DND-41 (cell line): ENCODE data around the gene ABCB8.

ENCODE experiments used
- ATAC-seq: fragments of 200-7000 bp; cut with Tn5 transposase; 3 replicates; pipeline ENCODE4 v1.9.1; 2021; ENCODE audit warnings: low read depth; ENCODE audit not compliant: insufficient read depth
- DNase-seq: peaks from one replicate; pipeline ENCODE4 v3.0.0-alpha.2; 2020
- H2AFZ ChIP-seq: 2 replicates; pipeline ENCODE4 v1.6.0; 2012; ENCODE audit warnings: low read depth, low read length
- H3K27ac ChIP-seq: 2 replicates; pipeline ENCODE4 v1.5.1; 2012; ENCODE audit warnings: low read length, inconsistent platforms
- H3K27me3 ChIP-seq: fragments of 200-600 bp; sonication (generic); 2 replicates; pipeline ENCODE4 v1.6.0; 2012; ENCODE audit warnings: low read length, mild to moderate bottlenecking, inconsistent platforms; ENCODE audit not compliant: insufficient read depth, poor library complexity
- H3K36me3 ChIP-seq: 2 replicates; pipeline ENCODE4 v1.5.1; 2012; ENCODE audit warnings: low read length, inconsistent platforms; ENCODE audit not compliant: insufficient read depth
- H3K4me1 ChIP-seq: 2 replicates; pipeline ENCODE4 v1.5.1; 2012; ENCODE audit warnings: mild to moderate bottlenecking, low read length; ENCODE audit not compliant: insufficient read depth
- H3K4me2 ChIP-seq: 2 replicates; pipeline ENCODE4 v1.6.0; 2012; ENCODE audit warnings: mild to moderate bottlenecking, moderate library complexity, low read length, inconsistent platforms; ENCODE audit not compliant: insufficient read depth
- H3K4me3 ChIP-seq, 2 experiments: fragments of 200-600 bp in 1 of 2; shearing (Covaris generic) in 1 of 2; 2 replicates each; pipeline ENCODE4 v1.5.1; 2012 to 2016; ENCODE audit warnings: inconsistent platforms in 2 of 2, low read length in 2 of 2, mild to moderate bottlenecking in 2 of 2, low read depth in 1 of 2, moderate library complexity in 1 of 2
- H3K79me2 ChIP-seq: 2 replicates; pipeline ENCODE4 v1.6.0; 2012; ENCODE audit warnings: low read length, inconsistent platforms; ENCODE audit not compliant: insufficient read depth
- H3K9ac ChIP-seq: 2 replicates; pipeline ENCODE4 v1.6.0; 2012; ENCODE audit warnings: low read depth, mild to moderate bottlenecking, inconsistent platforms, low read length, moderate library complexity
- H3K9me3 ChIP-seq: 2 replicates; pipeline ENCODE4 v1.5.1; 2012; ENCODE audit warnings: low read length, moderate library complexity, mild to moderate bottlenecking, inconsistent platforms; ENCODE audit not compliant: insufficient read depth, severe bottlenecking
- H4K20me1 ChIP-seq: 2 replicates; pipeline ENCODE4 v1.6.0; 2012; ENCODE audit warnings: low read length; ENCODE audit not compliant: insufficient read depth
- EZH2 ChIP-seq: IDR thresholded peaks from 3 replicates; pipeline ENCODE4 v1.6.1; 2012; ENCODE audit warnings: borderline replicate concordance, low read depth, mild to moderate bottlenecking, moderate library complexity, low read length, inconsistent platforms; ENCODE audit not compliant: severe bottlenecking
- TF ChIP-seq, protein P1 (sequence below): IDR thresholded peaks from 2 replicates; pipeline ENCODE4 v1.5.1; 2012; ENCODE audit warnings: borderline replicate concordance, low read length, moderate library complexity, mild to moderate bottlenecking; ENCODE audit not compliant: poor library complexity, severe bottlenecking; ENCODE audit errors: extremely low read depth

Gene ABCB8

DNA sequence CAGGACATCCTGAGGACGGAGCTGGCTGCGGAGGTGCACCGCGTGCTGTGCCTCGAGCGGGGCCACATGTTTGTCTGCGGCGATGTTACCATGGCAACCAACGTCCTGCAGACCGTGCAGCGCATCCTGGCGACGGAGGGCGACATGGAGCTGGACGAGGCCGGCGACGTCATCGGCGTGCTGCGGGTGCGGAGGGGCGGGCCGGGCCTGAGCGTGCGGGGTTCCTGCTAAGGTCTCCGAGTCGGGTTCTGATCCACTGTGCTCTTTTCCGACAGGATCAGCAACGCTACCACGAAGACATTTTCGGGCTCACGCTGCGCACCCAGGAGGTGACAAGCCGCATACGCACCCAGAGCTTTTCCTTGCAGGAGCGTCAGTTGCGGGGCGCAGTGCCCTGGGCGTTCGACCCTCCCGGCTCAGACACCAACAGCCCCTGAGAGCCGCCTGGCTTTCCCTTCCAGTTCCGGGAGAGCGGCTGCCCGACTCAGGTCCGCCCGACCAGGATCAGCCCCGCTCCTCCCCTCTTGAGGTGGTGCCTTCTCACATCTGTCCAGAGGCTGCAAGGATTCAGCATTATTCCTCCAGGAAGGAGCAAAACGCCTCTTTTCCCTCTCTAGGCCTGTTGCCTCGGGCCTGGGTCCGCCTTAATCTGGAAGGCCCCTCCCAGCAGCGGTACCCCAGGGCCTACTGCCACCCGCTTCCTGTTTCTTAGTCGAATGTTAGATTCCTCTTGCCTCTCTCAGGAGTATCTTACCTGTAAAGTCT is 14.3 kb upstream of the ABCB8 start:
- Histone ChIP-seq H3K79me2 (no peaks in the 10 kb centered on the region), H2AFZ (no peak overlapping the region), H3K4me3 (no peak overlapping the region), H3K27me3 (no peaks in the 10 kb centered on the region), H3K9ac (no peak overlapping the region), H4K20me1 (no peaks in the 10 kb centered on the region), H3K4me1 (peaks cover 24% of the 10 kb centered on the region), H3K4me2 (no peak overlapping the region), H3K9me3 (no peaks in the 10 kb centered on the region), H3K36me3 (no peaks in the 10 kb centered on the region), H3K27ac (no peak overlapping the region)
- TF ChIP-seq, protein P1, sequence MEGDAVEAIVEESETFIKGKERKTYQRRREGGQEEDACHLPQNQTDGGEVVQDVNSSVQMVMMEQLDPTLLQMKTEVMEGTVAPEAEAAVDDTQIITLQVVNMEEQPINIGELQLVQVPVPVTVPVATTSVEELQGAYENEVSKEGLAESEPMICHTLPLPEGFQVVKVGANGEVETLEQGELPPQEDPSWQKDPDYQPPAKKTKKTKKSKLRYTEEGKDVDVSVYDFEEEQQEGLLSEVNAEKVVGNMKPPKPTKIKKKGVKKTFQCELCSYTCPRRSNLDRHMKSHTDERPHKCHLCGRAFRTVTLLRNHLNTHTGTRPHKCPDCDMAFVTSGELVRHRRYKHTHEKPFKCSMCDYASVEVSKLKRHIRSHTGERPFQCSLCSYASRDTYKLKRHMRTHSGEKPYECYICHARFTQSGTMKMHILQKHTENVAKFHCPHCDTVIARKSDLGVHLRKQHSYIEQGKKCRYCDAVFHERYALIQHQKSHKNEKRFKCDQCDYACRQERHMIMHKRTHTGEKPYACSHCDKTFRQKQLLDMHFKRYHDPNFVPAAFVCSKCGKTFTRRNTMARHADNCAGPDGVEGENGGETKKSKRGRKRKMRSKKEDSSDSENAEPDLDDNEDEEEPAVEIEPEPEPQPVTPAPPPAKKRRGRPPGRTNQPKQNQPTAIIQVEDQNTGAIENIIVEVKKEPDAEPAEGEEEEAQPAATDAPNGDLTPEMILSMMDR = no peak
- no peak for TF ChIP-seq EZH2
- DNase-seq (no peak), ATAC-seq (no peak)

DNA sequence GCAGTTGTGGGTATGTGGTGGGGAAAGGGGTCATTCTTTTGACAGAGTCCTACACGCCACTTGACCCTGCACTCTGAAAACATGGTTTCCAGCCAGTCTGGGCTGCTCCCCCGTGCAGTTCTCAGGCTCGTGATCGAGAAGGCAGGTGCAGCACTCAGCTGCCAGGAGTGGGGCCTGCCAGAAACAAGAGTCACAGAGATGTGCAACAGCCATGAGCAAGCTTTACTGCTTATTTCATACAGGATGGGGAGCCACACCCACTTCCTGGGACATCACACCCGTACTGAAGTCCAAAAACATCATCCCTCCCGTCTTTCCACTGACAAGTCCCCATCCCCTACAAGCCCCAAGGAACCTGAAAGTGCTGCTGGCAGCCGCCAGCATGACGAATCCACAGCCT is 13.3 kb upstream of the ABCB8 start:
- Histone ChIP-seq H3K79me2 (no peaks in the 10 kb centered on the region), H3K9ac (no peak overlapping the region), H3K36me3 (no peaks in the 10 kb centered on the region), H3K4me1 (peaks cover 17% of the 10 kb centered on the region), H3K27me3 (no peaks in the 10 kb centered on the region), H4K20me1 (no peaks in the 10 kb centered on the region), H3K27ac (no peak overlapping the region), H2AFZ (no peak overlapping the region), H3K4me3 (no peak overlapping the region), H3K9me3 (no peaks in the 10 kb centered on the region), H3K4me2 (no peak overlapping the region)
- no peak for ATAC-seq
- TF ChIP-seq, protein P1 = no peak
- TF ChIP-seq EZH2 = no peak
- no peak for DNase-seq

GRCh38 chr7:151015967-151016366 is 12.3 kb upstream of the ABCB8 start:
- TF ChIP-seq, protein P1 = no peak
- TF ChIP-seq EZH2 = no peak
- H3K27me3 ChIP-seq = peaks cover 1% of the 10 kb centered on the region
- H3K27ac ChIP-seq = no peak overlapping the region
- no peaks in the 10 kb centered on the region for H3K9me3 ChIP-seq
- no peak overlapping the region for H3K4me3 ChIP-seq
- no peak for ATAC-seq
- peaks cover 17% of the 10 kb centered on the region for H3K4me1 ChIP-seq
- no peaks in the 10 kb centered on the region for H3K79me2 ChIP-seq
- no peaks in the 10 kb centered on the region for H3K36me3 ChIP-seq
- H3K9ac ChIP-seq = no peak overlapping the region
- H2AFZ ChIP-seq = no peak overlapping the region
- H3K4me2 ChIP-seq = no peak overlapping the region
- no peaks in the 10 kb centered on the region for H4K20me1 ChIP-seq
- DNase-seq = no peak
